OCI-LY7 (cell line): ENCODE data around the gene KRT72. TPM values are rescaled to one million over a fixed set of nuclear protein-coding genes. Genes with fewer than 3 reads are reported as not detected.

Source experiments
- Bru-seq: library from RNA; stranded (reverse); fragments of 400-500 nt; gene quantifications from one replicate; lab custom pipeline; 2021; lab: Mats Ljungman, UMichigan
- BruChase-seq, 2 experiments: library from RNA; stranded (reverse); fragments of 400-500 nt; gene quantifications; one replicate each; lab custom pipeline; 2021; lab: Mats Ljungman, UMichigan
- BruUV-seq: library from RNA; stranded (reverse); fragments of 400-500 nt; replicated peaks from 2 replicates; lab custom pipeline; 2021; lab: Mats Ljungman, UMichigan
- CTCF ChIA-PET: fragments of 300-600 bp; sonication (Branson Sonifier 250); formaldehyde crosslinking; loops from one replicate; lab custom pipeline; 2022; ENCODE audit warnings: antibody characterized with exemption; ENCODE audit not compliant: unreplicated experiment; lab: Charles Lee
- POLR2A ChIA-PET: fragments of 300-600 bp; sonication (Branson Sonifier 250); formaldehyde crosslinking; loops from one replicate; lab custom pipeline; 2022; ENCODE audit warnings: antibody characterized with exemption; lab: Charles Lee
- DNase-seq: peaks from one replicate; pipeline ENCODE4 v3.0.0-alpha.2; 2015; ENCODE audit warnings: low spot score
- H2AFZ ChIP-seq: fragments of 200-600 bp; sonication (generic), shearing (Covaris generic); 2 replicates; pipeline ENCODE4 v1.6.1; 2014; ENCODE audit warnings: mild to moderate bottlenecking, antibody characterized with exemption, low read length, moderate library complexity
- H3K27ac ChIP-seq: fragments of 200-600 bp; sonication (generic); 2 replicates; pipeline ENCODE4 v1.5.1; 2014; ENCODE audit warnings: mixed run types, low read depth, mild to moderate bottlenecking, moderate library complexity, low read length, inconsistent platforms; ENCODE audit not compliant: poor library complexity, severe bottlenecking
- H3K36me3 ChIP-seq: fragments of 200-600 bp; sonication (generic); 2 replicates; pipeline ENCODE4 v1.6.1; 2014; ENCODE audit warnings: mild to moderate bottlenecking, antibody characterized with exemption, low read length, moderate library complexity, mixed read lengths; ENCODE audit not compliant: insufficient read depth
- H3K4me1 ChIP-seq: fragments of 200-600 bp; sonication (generic); 2 replicates; pipeline ENCODE4 v1.5.1; 2014; ENCODE audit warnings: mild to moderate bottlenecking, low read length; ENCODE audit not compliant: insufficient read depth, poor library complexity, severe bottlenecking
- H3K4me2 ChIP-seq: fragments of 200-600 bp; sonication (generic); 2 replicates; pipeline ENCODE4 v1.6.1; 2014; ENCODE audit warnings: mild to moderate bottlenecking, low read length
- H3K4me3 ChIP-seq: fragments of 200-600 bp; sonication (generic); 2 replicates; pipeline ENCODE4 v1.5.1; 2014; ENCODE audit warnings: mild to moderate bottlenecking, low read depth, low read length; ENCODE audit not compliant: poor library complexity, severe bottlenecking
- H3K79me2 ChIP-seq: fragments of 200-600 bp; sonication (generic); 2 replicates; pipeline ENCODE4 v1.6.1; 2016; ENCODE audit warnings: low read depth, mild to moderate bottlenecking, low read length, moderate library complexity, mixed read lengths; ENCODE audit not compliant: insufficient read depth
- H3K9me2 ChIP-seq: fragments of 200-600 bp; sonication (generic); 2 replicates; pipeline ENCODE4 v1.6.1; 2016; ENCODE audit warnings: mild to moderate bottlenecking, low read length, mixed read lengths; ENCODE audit not compliant: insufficient read depth
- H3K9me3 ChIP-seq: fragments of 200-600 bp; sonication (generic); 2 replicates; pipeline ENCODE4 v1.6.1; 2014; ENCODE audit warnings: mild to moderate bottlenecking, mixed run types, low read length, mixed read lengths
- H4K20me1 ChIP-seq: fragments of 200-600 bp; sonication (generic); 2 replicates; pipeline ENCODE4 v1.6.1; 2014; ENCODE audit warnings: mild to moderate bottlenecking, antibody characterized with exemption, low read length, moderate library complexity, mixed read lengths; ENCODE audit not compliant: insufficient read depth
- CTCF ChIP-seq: fragments of 200-600 bp; sonication (generic); conservative IDR thresholded peaks from 2 replicates; pipeline ENCODE4 v1.5.1; 2014; ENCODE audit warnings: mild to moderate bottlenecking, antibody characterized with exemption, low read length, moderate library complexity, mixed read lengths
- EZH2phosphoT487 ChIP-seq: fragments of 200-600 bp; sonication (generic); IDR thresholded peaks from 2 replicates; pipeline ENCODE4 v1.6.1; 2018; ENCODE audit warnings: low read depth, borderline replicate concordance, mild to moderate bottlenecking, mixed run types, antibody characterized with exemption, low read length, moderate library complexity, mixed read lengths
- intact Hi-C: fragments of 100-400 bp; cut with micrococcal nuclease; formaldehyde crosslinking; loops from one replicate; pipeline ENCODE4 v1.10.0; 2022; ENCODE audit not compliant: unreplicated experiment
- long read RNA-seq: library from polyadenylated mRNA; stranded (forward); transcript quantifications from one replicate; pipeline ENCODE4 v2.0.0, GENCODE V29; 2022
- total RNA-seq, 2 experiments: library from RNA; depleted of rRNA in 1 of 2; stranded (reverse); fragments of >200 nt in 1 of 2; shearing (Covaris generic) in 1 of 2; gene quantifications; 2 replicates each; pipeline ENCODE4 v1.2.3, GENCODE V29; 2014 to 2022

KRT72 gene
- total RNA-seq (2014; rRNA removed; shearing (Covaris generic)) (not detected in 2 replicates), total RNA-seq (2022) (not detected in 2 replicates), Bru-seq, nascent RNA (not detected), BruChase-seq, experiment 1, labeled RNA remaining after a 6-hour chase (not detected), BruChase-seq, experiment 2, labeled RNA remaining after a 2-hour chase (not detected)
- long read RNA-seq: 0 reads

- Histone ChIP-seq H2AFZ (no peak within 1 kb of the TSS), H3K4me2 (no peak within 1 kb of the TSS), H3K79me2 (no peaks in the 10 kb centered on the region), H3K4me3 (no peak within 1 kb of the TSS), H3K9me2 (no peaks in the 10 kb centered on the region), H3K9me3 (no peaks in the 10 kb centered on the region), H3K36me3 (no peaks in the 10 kb centered on the region), H4K20me1 (no peaks in the 10 kb centered on the region), H3K4me1 (no peaks in the 10 kb centered on the region), H3K27ac (no peak within 1 kb of the TSS)
- ChIA-PET CTCF (no interaction called here), POLR2A (no interaction called here)
- TF ChIP-seq EZH2phosphoT487 (no peak), CTCF (no peak)
- BruUV-seq: no TSS peak
- intact Hi-C loops: no loop called here
- DNase-seq: no peak
Observed at GRCh38 chr12:52600941-52601481, at the start of gene KRT72. TSS of gene KRT72 (minus strand) at chr12:52601463. CDS start at chr12:52601452, 11 bp downstream.

- CTCF ChIA-PET: no interaction called here
- intact Hi-C loops: no loop called here
Observed at GRCh38 chr12:52650520-52651081, 49.3 kb upstream of the KRT72 start.

More at GRCh38 chr12:52650520-52651081, 49.3 kb upstream of the KRT72 start:
- H3K36me3 ChIP-seq: no peaks in the 10 kb centered on the region
- H3K9me2 ChIP-seq: no peaks in the 10 kb centered on the region
- no peak overlapping the region for H3K4me3 ChIP-seq
- H3K4me1 ChIP-seq: no peaks in the 10 kb centered on the region
- no TSS peak for BruUV-seq
- H3K4me2 ChIP-seq: no peak overlapping the region
- POLR2A ChIA-PET: no interaction called here
- no peak overlapping the region for H2AFZ ChIP-seq
- no peak for TF ChIP-seq EZH2phosphoT487
- TF ChIP-seq CTCF: no peak
- DNase-seq: no peak
- no peak overlapping the region for H3K27ac ChIP-seq
- no peaks in the 10 kb centered on the region for H3K79me2 ChIP-seq
- no peaks in the 10 kb centered on the region for H4K20me1 ChIP-seq
- no peaks in the 10 kb centered on the region for H3K9me3 ChIP-seq
